GM19372 (cell line): ENCODE measurements around the gene SLC50A1.
"Not testable (repeated sequence)": the region's sequence is repeated elsewhere in the genome, so short reads cannot be mapped to it uniquely, and the experiment has no call there.

Source experiments
- ATAC-seq: cut with Tn5 transposase; IDR thresholded peaks from one replicate; pipeline ENCODE4 v1.9.1; 2021; ENCODE audit warnings: mild to moderate bottlenecking, low read depth, moderate library complexity; ENCODE audit not compliant: unreplicated experiment

SLC50A1 gene

DNA sequence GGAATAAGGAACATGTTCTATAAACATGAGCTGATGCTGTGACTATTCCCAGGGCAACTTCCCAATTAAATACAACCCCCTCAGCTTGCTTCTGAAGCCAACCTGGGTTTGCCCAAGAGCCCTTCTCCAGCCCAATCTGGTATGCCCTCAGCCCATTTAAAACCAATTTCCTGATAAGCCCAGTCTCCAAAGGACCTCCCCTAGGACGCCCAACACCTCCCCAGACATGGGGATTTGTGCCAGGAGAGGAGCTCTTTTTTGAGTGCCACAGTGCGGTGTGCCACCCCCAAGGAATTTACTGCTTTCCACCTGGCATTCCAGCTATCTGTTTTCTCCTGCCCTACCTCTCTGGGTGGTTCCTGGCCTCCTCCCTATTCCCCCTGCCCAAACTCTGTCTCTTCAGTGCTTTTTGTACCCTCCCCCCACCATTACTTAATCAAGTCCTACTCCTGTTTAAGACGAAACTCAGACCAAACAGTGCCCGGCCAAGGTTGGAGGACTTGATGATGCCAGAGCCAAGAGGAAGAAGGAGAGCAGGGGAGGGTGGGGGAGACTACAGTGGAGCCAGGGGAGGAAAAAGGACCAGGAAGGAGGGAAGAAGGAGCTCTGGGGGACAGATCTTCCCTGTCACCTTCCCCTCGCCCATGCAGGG is 19.4 kb upstream of the SLC50A1 start:
- ATAC-seq: no peak

GRCh38 chr1:155117610-155118009 is 18.0 kb upstream of the SLC50A1 start:
- no peak for ATAC-seq

- ATAC-seq: not testable (repeated sequence)
These were observed 17.6 kb upstream of the SLC50A1 start for GRCh38 chr1:155118090-155118489.

GRCh38 chr1:155120253-155120652 is 15.4 kb upstream of the SLC50A1 start:
- ATAC-seq: no peak

DNA sequence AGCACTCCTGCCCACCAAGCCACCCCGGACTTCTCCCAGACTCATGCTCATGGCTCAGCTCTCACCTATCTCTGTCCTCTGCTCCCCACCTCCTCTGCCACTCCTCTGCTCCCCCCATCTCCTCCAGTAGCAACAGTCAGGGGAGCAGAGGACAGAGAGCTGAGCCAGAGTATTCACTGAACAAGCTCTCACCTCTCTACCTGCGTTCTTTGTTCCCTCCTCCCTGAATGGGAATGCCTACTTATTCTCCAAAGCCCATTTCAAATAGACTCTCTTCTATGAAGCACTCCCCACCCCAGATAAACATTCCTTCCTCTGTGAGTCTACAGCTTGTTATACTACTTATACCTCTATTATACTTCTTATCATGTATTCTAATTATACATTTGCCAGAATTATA is 14.4 kb upstream of the SLC50A1 start:
- ATAC-seq: no peak

DNA sequence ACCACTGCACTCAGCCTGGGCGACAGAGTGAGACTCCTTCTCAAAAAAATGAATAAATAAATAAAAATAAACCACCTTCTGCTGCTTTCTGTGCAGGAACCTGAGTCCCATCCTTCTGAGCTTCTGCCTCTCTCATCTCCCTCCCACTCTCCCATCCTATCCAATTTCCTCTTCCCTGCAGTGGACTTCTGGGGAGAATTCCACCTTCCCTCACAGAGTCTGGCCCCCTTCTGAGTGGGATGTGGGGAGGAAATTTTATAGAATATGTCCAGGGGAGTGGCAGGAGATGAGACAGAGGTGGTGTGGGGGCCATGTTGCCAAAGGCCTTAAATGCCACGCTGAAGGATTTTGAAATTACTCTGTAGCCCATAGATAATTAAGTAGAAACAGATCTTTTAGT is 13.3 kb upstream of the SLC50A1 start:
- no peak for ATAC-seq

DNA sequence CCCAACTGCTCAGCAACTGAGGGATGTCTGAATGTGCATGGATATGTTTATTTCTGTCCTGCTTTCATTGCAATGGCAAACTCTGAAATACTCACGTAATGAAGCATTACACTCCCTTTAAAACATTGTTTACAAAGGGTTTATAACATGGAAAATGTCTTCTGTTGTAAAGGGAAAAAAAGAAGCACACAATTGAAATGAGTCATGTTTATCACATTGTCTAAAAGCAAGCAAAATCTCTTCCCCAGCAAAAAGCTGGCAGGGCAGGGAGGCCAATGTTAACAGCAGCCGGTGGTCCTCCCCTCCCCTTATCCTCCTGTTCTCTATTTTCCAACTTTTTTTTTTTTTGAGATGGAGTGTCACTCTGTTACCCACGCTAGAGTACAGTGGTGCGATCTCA is 11.9 kb upstream of the SLC50A1 start:
- no peak for ATAC-seq

GRCh38 chr1:155124503-155125463 is 10.9 kb upstream of the SLC50A1 start:
- ATAC-seq: no peak

- no peak for ATAC-seq
These were observed 10.1 kb upstream of the SLC50A1 start for GRCh38 chr1:155125511-155125945.

- no peak for ATAC-seq
These were observed 9.6 kb upstream of the SLC50A1 start for GRCh38 chr1:155125946-155126555.

DNA sequence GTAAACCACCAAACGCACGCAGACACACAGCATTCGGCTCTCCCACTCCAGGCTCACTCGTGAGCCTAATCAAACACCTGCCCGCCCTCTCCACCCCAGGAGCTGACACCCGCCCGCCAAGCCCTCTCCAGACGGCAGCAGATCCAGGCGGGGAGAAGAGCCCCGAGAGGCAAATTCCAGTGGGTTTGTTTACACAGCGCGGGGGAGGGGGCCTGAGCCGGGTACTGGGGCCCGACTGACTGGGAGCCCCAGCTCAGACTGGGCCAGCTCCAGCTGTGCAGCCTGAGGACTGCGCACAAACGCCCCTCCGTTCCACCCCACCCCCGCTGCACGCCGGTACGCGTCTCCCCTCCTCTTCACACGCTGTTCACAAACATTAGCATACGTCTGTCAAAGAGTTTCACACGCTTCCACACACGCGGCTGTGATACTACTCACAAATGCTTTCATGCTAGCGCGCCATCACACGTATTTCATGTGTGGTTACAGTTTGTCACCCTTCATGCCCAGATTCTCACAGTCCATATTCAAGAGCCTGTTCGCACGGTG is 9.0 kb upstream of the SLC50A1 start:
- ATAC-seq: no peak

DNA sequence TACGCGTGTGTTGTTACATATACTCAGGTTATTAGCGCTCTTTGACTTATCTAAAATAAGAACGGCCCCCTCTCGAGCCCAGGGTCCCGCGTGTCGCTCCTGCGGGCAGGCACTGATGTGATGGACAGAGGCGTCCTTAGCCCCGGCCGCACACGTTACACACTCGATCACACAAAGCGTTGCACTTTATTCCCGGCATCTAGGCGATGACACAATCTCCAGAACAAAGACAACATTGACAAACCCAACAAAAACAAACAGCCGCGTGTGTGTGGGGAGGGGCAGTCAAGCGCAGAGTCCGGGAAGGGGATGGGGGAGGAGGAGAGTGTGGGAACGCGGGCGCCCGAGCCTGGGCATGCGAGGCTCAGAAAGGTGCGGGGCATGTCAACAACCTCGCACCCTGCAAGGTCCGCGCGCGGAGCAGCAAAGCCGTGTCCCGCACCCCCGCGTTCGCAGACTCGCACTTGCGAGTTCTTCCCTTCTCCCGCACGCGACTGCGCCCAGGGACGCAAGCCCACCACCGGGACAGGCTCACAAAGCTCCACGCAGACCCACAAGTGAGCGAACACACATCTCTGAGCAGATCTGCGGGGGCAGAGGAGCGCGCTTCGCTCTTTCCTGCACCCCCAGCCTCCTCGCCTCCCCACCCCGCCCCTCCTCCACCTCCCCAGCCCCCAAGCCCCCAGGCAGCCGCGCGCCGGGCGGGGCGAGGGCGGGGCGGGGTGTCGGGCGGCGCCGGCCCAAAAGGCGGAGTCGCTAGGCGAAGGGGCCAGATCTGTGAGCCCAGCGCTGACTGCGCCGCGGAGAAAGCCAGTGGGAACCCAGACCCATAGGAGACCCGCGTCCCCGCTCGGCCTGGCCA is 8.3 kb upstream of the SLC50A1 start, which contains the start of gene EFNA1:
Gene EFNA1 (plus strand): TSS at position 772 of the 862 bp plus-strand sequence. CDS start 102 bp downstream, outside the sequence.
- ATAC-seq: no peak

GRCh38 chr1:155127967-155128754 is 7.5 kb upstream of the SLC50A1 start:
- no peak for ATAC-seq

DNA sequence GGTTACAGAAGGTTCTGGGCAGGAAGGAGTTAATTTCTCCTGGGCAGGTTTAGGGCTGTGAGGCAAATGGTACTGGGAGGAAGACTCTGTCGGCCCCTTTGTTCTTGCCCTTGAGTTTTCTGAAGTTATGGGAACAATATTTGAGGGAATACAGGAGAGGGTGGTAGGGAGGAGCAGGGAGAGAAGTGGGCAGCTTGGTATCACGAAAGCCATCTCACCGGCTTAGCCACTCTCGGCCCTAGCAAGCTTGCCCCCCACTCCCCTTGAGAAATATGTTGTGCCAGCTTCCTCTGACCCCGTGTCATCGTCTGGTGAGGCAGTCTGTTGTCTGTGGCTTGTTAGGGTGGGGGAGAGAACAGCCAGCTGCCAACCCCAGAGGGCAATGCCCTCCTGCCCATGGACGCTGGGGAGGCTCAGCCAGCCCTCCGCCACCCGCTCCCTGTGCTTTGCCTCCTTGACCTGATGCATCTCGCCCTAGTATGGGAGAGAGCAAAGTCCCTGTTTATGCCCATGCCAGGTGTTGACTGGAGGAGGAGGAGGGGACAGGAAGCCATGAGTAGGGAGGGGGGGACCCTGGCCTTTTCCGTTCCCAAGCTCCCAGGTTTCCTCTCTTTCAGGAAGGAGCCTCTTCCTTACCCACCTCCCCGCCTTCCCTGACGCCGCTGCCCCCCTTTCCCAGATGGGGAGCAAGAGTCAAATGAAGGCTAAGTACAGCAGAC is 6.7 kb upstream of the SLC50A1 start:
- ATAC-seq: no peak

DNA sequence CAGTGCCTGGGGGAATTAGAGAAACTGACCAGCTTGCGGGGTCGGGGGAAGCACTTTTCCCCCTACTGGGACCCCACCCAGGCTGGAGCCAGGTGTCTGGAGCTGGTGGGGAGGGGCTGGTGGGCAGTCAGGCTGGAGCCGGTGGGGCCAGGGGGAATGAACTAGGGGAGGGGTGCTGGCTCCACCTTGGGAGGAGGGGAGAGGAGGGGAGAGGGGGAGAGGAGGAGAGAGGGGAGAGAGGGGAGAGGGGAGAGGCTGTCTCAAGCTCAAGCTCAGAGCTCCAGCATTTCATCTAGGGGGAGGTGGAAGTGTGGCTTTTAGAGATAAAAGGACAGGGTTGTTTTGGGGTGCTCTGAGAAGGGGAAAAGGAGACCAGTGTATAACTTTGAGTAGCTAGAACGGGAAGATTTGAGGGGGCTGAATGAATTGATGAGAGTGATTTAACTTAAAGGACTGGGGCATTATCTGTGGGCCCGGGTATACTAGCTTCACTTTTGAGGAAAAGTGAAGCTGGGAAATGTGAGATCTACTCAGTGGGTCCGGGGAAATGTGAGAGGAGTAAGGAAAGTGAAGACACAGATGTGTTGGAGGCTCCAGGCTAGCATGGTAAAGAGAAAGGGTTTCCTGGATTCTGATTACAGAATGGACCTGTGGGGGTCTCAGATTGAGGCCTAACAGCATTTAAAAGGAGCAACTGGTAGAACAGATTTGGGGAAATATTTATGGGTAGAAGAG is 5.2 kb upstream of the SLC50A1 start:
- no peak for ATAC-seq

- no peak for ATAC-seq
These were observed 4.4 kb upstream of the SLC50A1 start for GRCh38 chr1:155131285-155131684.

DNA sequence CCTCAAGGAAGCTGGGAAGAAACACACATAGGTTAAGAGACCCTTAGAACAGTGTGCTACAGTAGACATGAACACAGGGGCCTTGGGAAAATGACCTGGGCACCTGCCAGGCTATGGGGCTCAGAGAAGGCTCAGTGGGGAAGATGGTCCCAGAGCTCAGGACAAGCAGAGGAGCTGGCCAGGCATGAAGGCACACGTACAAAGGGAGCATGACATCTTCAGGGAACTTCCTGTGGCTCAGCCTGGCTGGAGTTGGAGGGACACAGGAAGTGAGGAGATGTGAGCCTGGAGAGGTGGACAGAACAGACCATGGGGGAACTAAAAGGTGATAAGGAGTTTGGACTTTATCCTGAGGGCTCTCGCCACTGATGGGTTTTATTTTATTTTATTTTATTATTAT is 3.8 kb upstream of the SLC50A1 start:
- no peak for ATAC-seq

GRCh38 chr1:155133799-155134281 is 1.8 kb upstream of the SLC50A1 start:
- ATAC-seq: no peak
